H54 (cell line): ENCODE results near the gene AKAP13.

Experiments used
- DNase-seq: peaks from one replicate; pipeline ENCODE4 v3.0.0; 2011; ENCODE audit warnings: low spot score, mixed read lengths; ENCODE audit not compliant: insufficient read length
- FAIRE-seq: peaks from 3 replicates; lab custom pipeline; 2011; peaks lifted over from hg19 to GRCh38; lab: Jason Lieb, UNC
- POLR2A ChIP-seq: IDR thresholded peaks from 2 replicates; pipeline ENCODE4 v1.6.1; 2011; ENCODE audit warnings: low read depth, mild to moderate bottlenecking, low read length

Gene AKAP13

DNA sequence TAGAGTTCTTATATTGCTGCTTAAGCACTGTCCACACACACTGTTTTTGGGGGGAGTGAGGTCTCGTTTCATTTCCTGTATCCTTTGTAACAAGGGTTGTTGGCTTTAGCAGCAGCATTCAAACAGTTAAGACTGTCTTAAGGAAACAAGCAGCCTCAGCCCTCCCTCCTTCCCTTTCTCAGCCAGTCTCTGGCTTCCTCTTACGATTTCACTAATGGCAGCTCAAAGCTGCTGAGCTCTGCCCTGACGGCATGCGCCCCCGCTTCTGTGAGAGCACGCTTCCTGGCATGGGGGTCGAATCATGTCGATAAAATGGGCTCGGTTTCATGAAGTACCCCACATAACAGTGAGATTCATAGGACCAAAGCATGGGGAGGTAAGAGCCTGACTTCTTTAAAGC lies 309.3 kb downstream of the AKAP13 start:
- no peak for DNase-seq
- TF ChIP-seq POLR2A, result no peak
- FAIRE-seq, result no peak

DNA sequence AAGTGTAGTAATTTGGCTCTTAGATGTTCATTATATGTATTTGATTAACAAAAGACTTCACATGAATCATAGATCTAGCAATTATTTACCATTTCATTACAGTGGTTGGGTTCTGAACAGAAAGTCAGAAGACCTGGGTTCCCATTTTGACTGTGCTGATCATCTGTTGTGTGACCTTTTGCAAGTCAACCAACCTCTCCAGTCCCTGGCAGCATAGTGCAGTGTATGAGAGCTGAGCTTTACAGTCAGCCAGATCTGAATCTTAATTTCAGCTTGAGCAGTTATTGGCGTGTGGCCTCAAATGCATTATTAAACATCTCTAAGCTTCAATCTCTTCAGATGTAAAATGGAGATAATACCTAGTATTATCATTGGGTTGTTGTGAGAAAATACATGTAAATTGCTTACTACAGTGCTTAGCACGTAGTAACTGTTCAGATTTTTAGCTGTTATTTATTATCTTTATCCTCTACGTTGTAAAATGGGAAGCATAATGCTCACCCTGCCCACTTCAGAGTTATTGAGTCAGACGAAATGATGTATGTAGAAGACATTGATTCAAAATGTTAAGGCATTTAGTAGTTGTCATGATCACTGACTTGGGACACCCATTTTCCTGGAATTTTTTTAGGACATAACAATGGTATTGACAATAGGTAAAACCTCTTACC lies 310.3 kb downstream of the AKAP13 start:
- DNase-seq (no peak), FAIRE-seq (no peak)
- TF ChIP-seq POLR2A, result no peak

DNA sequence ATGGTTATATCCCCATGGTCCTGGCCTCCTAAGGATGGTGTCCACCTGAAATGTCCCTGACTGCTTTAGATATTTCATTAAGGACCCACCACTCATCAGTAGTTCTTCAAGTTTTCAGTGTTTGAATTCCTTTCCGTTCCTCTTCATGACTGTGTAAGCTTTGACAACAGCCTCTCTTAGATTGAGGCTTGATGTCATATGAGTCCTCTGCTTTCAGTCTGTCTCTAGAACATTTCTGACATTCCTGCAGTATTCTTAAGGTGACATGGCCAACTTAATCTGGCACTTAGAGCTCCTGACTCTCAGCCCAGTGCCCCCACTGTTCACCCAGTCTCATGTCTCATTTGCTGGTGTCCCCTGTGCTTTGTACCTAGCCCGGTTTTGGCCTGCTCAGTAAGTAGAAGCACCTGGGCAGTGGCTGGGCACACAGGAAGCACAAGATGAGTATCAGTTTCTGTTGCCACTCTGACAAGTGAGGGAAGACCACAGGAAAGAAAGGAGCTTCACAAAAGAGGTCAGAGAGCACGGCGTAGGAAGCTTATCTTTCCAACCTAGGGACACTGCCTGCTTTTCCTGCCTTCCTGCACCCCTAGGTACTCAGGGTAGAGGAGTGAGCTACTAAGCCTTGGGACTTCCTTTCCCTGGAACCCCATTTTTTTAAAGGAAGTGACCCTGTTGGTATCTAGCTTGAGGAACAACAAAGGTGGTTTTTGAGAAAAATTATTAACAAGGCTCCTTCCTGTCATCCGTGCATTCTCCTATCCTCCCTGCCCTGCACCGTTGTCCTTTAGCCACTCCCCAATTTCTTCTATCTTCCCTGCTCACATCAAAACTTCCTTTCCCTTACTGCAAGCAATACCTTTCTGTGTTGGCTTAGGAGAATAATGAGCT lies 311.2 kb downstream of the AKAP13 start:
- DNase-seq (no peak), FAIRE-seq (no peak)
- no peak for TF ChIP-seq POLR2A

DNA sequence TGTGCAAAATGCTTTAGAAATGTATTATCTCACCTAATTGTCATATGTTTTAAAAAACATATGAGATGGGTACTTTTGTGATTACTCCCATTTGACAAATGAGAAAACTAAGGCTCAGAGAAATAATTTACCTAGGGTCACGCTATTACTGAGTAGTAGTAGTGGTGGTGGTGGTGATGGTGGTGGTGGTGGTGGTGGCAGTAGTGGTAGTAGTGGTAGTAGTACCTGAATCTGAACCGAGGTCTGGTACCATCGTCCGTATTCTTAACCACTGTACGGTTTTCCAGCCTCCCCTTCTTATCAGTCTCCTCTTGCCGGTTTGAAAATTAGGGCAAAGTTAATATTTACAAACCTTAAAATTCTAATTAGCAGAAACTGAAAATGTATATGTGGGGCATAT lies 311.9 kb downstream of the AKAP13 start:
- TF ChIP-seq POLR2A, result no peak
- no peak for FAIRE-seq
- DNase-seq, result no peak

DNA sequence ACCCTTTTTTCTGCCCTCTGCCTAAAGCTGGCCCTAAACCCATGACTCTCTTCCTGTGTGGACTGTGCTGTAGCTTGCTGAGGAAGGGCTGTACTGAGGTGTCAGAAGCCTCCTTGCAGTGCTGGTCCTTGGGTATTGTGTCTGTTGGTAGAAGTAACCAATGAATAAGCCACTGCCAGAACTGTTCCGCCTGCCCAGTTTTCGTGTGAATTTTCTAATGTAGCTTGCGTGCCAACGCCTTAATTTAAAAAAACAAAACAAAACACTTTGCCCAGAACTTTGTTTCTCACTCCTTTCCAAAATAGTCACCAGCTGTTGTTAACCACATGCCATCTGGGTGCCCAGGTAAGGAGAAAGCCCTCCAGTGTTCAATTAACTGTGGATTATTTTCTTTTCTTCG lies 312.5 kb downstream of the AKAP13 start:
- TF ChIP-seq POLR2A, result no peak
- DNase-seq (no peak), FAIRE-seq (no peak)

DNA sequence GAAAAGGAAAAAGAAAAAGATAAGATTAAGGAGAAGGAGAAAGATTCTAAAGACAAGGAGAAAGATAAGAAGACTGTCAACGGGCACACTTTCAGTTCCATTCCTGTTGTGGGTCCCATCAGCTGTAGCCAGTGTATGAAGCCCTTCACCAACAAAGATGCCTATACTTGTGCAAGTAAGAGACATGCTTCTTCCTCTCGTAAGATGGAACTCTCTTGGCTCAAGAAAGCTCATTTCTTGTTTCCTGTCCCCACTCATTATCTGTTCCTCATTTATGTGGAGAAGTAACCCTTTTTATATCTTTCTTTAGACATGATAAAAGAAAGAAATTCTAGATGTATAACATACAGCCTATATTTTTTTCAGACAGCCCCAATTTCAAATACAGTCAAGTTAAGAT lies 312.9 kb downstream of the AKAP13 start:
- DNase-seq (no peak), FAIRE-seq (no peak)
- TF ChIP-seq POLR2A, result no peak

DNA sequence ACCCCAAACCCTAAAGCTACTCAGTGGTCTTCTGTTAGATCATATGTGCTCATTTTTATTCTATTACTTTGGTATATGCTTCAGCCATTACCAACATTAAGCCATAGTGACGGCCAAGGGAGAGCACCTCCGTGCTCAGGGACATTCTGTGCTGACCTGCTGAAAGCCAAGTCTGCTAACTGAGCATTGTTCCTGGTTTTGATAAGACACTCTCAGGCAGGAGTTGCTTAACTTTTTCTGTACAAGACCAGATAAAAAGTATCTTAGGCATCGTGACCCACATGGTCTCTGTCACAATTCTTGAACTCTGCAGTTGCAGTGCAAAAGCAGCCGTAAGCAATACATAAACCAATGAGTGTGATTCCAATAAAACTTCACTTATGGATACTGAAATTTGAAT lies 313.7 kb downstream of the AKAP13 start:
- FAIRE-seq (no peak), DNase-seq (no peak)
- TF ChIP-seq POLR2A, result no peak

DNA sequence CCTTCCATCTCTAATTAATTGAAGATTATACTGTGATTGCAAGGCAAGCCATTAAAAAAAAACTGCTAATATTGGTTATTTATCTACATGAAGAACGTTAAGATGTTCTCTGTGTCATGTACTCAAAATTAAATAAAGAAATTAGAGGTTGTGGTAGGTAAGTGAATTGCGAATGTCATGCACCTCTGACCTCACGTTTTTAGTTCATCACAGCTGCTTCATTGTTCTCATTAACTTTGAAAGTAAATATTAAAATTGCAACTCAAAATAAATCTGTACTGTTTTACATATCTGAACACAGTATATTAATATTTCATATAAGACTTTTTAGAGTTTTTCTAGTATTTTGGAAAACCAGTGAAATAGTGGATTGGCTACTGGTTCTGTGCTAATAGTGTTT lies 320.4 kb downstream of the AKAP13 start:
- TF ChIP-seq POLR2A, result no peak
- no peak for FAIRE-seq
- no peak for DNase-seq

DNA sequence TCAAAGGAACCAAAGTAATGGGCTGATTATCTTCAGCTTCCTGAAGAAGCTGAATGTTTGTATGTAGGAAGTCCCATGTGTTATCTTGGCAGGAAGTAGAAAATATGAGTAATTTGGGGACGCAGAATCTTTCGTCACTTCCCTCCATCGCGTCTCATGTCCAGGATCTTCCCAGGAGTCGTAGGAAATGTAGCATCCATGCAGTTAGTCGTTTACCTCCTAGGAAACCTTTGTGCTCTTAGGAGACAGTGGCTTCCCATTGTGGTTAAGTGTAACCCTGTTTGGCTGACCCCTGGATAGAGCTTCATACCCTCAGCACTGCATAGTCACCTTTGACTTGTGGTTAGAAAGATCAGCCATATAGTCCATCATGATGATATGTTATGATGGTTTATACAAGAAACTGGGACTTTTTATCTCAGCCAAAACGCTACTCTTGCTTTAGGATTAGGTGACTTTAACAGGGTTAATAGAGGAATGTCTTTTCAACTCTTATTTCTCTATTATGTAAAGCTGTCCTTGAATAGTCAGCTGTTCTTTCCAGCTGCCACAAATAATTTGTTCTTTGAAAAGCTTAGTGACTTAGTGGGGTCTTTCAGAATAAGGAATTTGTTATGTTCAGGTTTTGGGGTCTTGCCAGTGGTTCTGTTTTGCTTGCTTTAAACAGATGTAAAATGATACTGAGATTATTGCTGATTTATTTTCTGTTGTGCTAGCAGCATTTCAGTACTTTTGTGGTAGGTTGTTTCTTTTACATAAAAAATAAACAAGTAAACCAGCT lies 322.1 kb downstream of the AKAP13 start:
- TF ChIP-seq POLR2A, result no peak
- no peak for FAIRE-seq
- no peak for DNase-seq

DNA sequence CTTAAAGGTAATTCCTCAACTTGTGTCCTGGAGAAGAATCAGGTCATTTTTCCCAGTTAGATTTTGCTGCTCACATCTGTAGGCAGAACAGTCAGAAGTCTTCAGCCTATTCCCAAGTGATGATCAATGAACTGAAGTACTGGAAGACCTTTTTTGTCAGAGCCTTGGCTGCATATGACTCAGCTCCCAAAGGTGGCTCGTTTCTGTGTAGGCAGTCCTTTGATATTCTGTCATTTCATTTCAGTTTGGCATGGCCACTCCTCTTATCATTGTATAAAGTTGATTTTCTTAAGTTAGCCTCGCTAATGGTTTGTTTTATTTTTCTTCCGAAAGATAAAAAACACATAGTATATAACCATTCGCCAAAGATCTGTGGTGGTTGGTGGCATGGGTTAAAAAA lies 323.7 kb downstream of the AKAP13 start:
- TF ChIP-seq POLR2A, result no peak
- no peak for FAIRE-seq
- DNase-seq, result no peak

DNA sequence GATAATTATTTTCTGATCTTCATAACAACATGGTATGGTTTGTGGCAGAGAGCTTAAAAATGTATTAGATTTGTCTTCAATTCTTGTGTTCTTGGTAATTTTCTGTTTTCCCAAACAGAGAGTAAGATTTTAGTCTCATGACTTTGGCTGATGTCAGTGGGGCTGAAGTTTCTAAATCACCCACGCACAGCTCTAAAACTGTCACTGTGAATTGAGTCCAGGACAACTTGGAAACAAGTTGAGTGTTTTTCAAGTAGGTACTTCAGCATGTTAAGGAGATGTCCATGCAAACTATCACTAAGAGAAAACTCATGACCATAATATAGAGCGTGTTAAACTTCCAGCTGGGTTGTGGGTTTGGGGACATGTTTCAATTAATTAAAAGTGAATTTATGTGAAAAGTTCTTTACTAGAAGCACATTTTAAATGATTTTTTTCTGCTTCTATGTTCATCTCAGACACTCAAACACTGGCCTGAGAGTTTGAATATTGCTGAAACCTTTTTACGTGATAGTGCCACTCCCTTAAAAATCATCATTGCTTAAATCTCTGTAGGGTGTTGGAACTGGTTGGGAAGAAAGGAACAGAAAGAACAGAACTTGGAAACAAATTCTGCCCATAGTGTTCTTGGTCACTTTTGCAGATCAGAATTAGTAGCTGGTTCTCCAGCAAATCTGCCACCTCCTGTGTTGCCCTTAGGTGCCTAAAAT lies 324.5 kb downstream of the AKAP13 start:
- TF ChIP-seq POLR2A, result no peak

DNA sequence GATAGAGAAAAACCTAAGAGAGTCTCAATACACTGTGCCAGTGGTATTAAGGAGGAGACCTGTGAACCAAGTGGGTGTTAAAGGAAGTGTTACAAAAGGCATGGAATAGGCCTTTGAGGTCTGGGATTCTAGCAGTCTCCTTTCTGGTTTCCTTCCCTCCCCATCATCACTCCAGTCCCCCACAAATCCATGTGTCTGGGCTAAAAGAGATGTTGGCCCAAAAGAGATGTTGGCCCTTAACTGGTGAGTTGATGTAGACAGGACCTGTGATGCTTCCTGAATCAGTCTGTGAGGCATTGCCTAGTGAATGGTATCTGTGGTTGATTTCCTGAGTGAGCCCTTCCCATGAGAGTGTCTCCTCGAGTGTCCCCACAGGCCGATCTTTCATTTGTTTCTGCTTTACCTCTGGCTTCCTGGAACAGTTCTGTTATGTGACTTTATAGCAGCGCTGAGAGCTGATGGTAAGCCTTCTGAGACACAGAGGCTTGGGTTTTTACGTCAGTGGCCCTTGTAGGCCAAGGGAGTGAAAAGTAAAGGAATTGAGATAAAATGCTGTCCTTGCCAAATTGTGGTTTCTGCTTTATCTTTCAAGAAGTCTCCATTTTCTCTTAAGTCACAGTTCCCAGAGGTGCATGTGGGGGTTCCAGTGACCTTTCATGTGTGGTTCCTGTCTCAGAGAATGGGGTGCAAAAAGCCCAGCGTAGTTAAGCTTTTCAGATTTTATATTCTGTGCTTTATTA lies 326.5 kb downstream of the AKAP13 start:
- FAIRE-seq, result no peak

More for the DNA sequence above, 324.5 kb downstream of the AKAP13 start:
- DNase-seq (no peak), FAIRE-seq (no peak)

More for the DNA sequence above, 326.5 kb downstream of the AKAP13 start:
- no peak for TF ChIP-seq POLR2A
- no peak for DNase-seq
